Lower leg skin (tissue), 4 donors: ENCODE measurements around the gene RHOC. TPM values are rescaled to one million over a fixed set of nuclear protein-coding genes. Genes with fewer than 3 reads are reported as not detected.
"Not testable (repeated sequence)": the region's sequence is repeated elsewhere in the genome, so short reads cannot be mapped to it uniquely, and the experiment has no call there.

Source experiments
- DNase-seq, 2 donors: peaks; one replicate each; pipeline ENCODE4 v3.0.0-alpha.2; 2019; ENCODE audit warnings: low spot score in 2 of 2
- H3K4me3 ChIP-seq: fragments of 200-600 bp; sonication (generic); 2 replicates; pipeline ENCODE4 v1.5.1; 2017; ENCODE audit warnings: mild to moderate bottlenecking, low read depth; ENCODE audit not compliant: poor library complexity, severe bottlenecking
- CTCF ChIP-seq, 3 donors: fragments of 450-650 bp; IDR thresholded peaks; one replicate each; pipeline ENCODE4 v1.5.1; 2016; ENCODE audit warnings: antibody characterized with exemption in 3 of 3, mild to moderate bottlenecking in 3 of 3, moderate library complexity in 2 of 3
- POLR2A ChIP-seq, 2 donors: fragments of 450-650 bp; IDR thresholded peaks; one replicate each; pipeline ENCODE4 v1.6.1; 2016 to 2017; ENCODE audit warnings: antibody characterized with exemption in 2 of 2, mild to moderate bottlenecking in 1 of 2, moderate library complexity in 1 of 2
- WGBS, 2 donors: methylation state at CpG; one replicate each; pipeline ENCODE4 v1.1.5; 2018; 5-methylcytosine and 5-hydroxymethylcytosine counted together
- intact Hi-C: fragments of 100-400 bp; cut with DNase I; formaldehyde crosslinking; loops from one replicate; pipeline ENCODE4 v1.15.0; 2023; ENCODE audit warnings: low total_unique reads
- total RNA-seq, 4 donors: library from RNA; depleted of rRNA; stranded (reverse); fragments of >200 nt; gene quantifications; one replicate each; pipeline ENCODE4 v1.1.0, GENCODE V29; 2016

The RHOC gene
- total RNA-seq, 4 donors from 2014 or later, result 133 to 214 (median 184) TPM

- no peak for DNase-seq
- WGBS, 2 donors, result 79 to 82% methylated on average over 8 of the region's 8 CpGs
- intact Hi-C loops, result no loop called here
- no peak overlapping the region for H3K4me3 ChIP-seq
- TF ChIP-seq POLR2A (IDR thresholded peaks at IDR 0.05), result no peak
- TF ChIP-seq CTCF (IDR thresholded peaks at IDR 0.05), result no peak
Measured at GRCh38 chr1:112723511-112723839, 16.5 kb upstream of the RHOC start.

GRCh38 chr1:112722601-112723510, 15.9 kb upstream of the RHOC start:
- TF ChIP-seq CTCF (IDR thresholded peaks at IDR 0.05), result no peak
- no peak overlapping the region for H3K4me3 ChIP-seq
- no peak for DNase-seq
- WGBS, 2 donors, result 15 to 24% methylated on average over 24 to 27 of the region's 35 CpGs
- intact Hi-C loops, result no loop called here

- DNase-seq, result no peak
- intact Hi-C loops, result no loop called here
- 54 to 65% methylated on average over 6 to 10 of the region's 10 CpGs for WGBS, 2 donors
- no peak overlapping the region for H3K4me3 ChIP-seq
- no peak for TF ChIP-seq POLR2A (IDR thresholded peaks at IDR 0.05)
- no peak for TF ChIP-seq CTCF (IDR thresholded peaks at IDR 0.05)
Measured at GRCh38 chr1:112721966-112722524, 15.1 kb upstream of the RHOC start.

- DNase-seq, H3K4me3 ChIP-seq, intact Hi-C loops: not testable (repeated sequence)
- WGBS, 2 donors, result 92 to 94% methylated on average over 2 of the region's 2 CpGs
Measured at GRCh38 chr1:112721294-112721693, 14.4 kb upstream of the RHOC start.

- TF ChIP-seq CTCF (IDR thresholded peaks at IDR 0.05) (no peak), POLR2A (IDR thresholded peaks at IDR 0.05) (no peak)
- 63 to 75% methylated on average over 3 of the region's 3 CpGs for WGBS, 2 donors
- H3K4me3 ChIP-seq, result no peak overlapping the region
- intact Hi-C loops, result no loop called here
- DNase-seq, result no peak
Measured at GRCh38 chr1:112720800-112721199, 13.9 kb upstream of the RHOC start.

- no peak for TF ChIP-seq CTCF (IDR thresholded peaks at IDR 0.05)
- TF ChIP-seq POLR2A (IDR thresholded peaks at IDR 0.05), result no peak
- DNase-seq, result no peak
- 89 to 91% methylated on average over 2 of the region's 2 CpGs for WGBS, 2 donors
- intact Hi-C loops, result loop anchor here (2.0 kb wide), 1 partner anchor 83 kb away; no protein-coding TSS in a partner anchor
- H3K4me3 ChIP-seq, result no peak overlapping the region
Measured at GRCh38 chr1:112719706-112720105, 12.8 kb upstream of the RHOC start.
